Measurements from ENCODE around the gene DNAJC30. TPM values are rescaled to one million over a fixed set of nuclear protein-coding genes. Genes with fewer than 3 reads are reported as not detected.
"Not testable (repeated sequence)": the region's sequence is repeated elsewhere in the genome, so short reads cannot be mapped to it uniquely, and the experiment has no call there.

DNAJC30 gene
- total RNA-seq, 2 donors from 2014 or later, result 8.0 to 9.2 TPM

DNA sequence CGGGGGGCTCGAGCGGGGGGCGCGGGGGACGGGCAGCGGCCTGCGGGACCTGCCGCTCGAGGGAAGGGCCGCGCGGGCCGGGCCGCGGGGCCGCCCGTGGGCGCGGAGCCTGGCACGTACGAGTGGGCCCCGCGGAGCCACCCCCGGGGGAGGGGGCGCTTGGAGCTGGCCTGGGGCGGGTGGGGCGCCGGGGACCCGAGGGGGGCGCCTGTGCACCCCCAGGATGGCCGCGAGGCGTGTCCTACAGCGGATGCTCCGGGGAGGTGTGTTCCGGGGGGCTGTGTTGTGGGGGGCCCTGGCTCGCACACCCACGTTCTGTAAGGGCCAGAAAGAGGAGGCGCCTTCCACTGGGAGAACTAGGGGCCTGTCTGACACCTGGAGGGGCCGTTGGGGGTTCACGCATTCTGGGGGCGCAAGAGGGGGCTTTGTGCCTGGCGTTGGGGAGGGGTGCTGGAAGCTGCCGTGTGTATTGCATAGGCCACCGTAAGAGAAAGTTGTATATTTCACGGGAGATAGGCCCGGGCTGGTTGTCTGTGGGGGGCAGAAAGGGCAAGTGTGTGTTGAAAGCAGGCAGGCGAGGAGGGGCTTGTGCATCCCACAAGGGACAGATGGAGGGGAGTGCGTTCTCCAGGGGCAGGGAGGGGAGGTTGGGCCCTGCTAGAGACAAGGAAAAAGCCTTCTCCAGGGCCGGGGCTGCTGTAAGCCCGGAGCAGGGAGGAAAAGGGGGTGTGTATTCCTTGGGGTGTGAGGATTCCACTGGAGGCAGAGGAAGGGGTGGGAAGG lies 15.0 kb downstream of the DNAJC30 start:
- H3K4me3 Mint-ChIP-seq, result peak overlapping the region; percentile 49
- DNase-seq (ENCODE audit: low spot score) (no peak), ATAC-seq (no peak)
- peaks cover 23 to 27% of the 10 kb centered on the region in 2 donors for H3K27me3 Mint-ChIP-seq
- no peaks in the 10 kb centered on the region for H3K9me3 Mint-ChIP-seq
- no peak overlapping the region for H3K27ac Mint-ChIP-seq
- H3K4me1 Mint-ChIP-seq (ENCODE audit: low read depth in 2 of 2), result peaks cover 4 to 7% of the 10 kb centered on the region in 2 donors
- peaks cover under 1% of the 10 kb centered on the region for H3K36me3 Mint-ChIP-seq

DNA sequence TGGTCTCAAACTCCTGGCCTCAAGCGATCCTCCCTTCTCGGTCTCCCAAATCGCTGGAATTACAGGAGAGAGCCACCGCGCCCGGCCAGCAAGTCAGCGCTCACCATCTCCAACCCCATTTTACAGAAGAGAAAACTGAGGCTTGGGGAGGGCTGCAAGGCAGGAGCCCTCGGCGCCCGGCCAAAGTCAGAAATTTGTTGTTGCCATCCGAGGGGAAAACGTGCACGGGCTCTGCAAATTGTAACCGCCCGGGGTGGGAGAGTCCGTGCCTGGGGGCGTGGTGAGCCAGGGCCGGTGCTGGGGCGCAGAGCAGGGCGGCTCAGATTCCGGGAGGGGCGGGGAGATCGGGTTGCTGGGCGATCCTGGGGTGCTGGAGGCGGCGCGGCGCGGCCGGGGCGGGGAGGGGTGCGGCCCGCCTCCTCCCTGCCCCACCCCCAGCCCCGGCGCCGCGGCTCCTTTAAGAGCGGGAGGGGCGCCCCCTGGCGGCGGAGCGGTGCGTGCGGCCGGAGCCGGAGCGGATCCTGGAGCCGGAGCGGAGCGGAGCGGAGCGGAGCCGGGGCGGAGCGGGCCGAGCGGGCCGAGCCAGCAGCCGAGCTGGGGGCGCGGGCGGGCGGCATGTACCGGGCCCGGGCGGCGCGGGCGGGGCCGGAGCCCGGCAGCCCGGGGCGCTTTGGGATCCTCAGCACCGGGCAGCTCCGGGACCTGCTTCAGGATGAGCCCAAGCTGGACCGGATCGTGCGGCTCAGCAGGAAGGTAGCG lies 15.7 kb downstream of the DNAJC30 start, which contains the start of gene VPS37D:
VPS37D (plus strand) TSS at position 488 of the 759 bp plus-strand sequence; CDS start at position 616, 128 bp downstream.
- no peaks in the 10 kb centered on the region for H3K9me3 Mint-ChIP-seq
- H3K4me1 Mint-ChIP-seq (ENCODE audit: low read depth in 2 of 2), result peaks cover 4 to 7% of the 10 kb centered on the region in 2 donors
- peaks cover 6% of the 10 kb centered on the region for H3K36me3 Mint-ChIP-seq
- H3K4me3 Mint-ChIP-seq, result peak within 1 kb of the TSS; percentile 59
- peaks cover 27 to 33% of the 10 kb centered on the region in 2 donors for H3K27me3 Mint-ChIP-seq
- H3K27ac Mint-ChIP-seq, result no peak within 1 kb of the TSS
- peak; percentile 91 for DNase-seq (ENCODE audit: low spot score)
- ATAC-seq, result peak; percentile 96

- Mint-ChIP-seq H3K36me3 (peaks cover 6% of the 10 kb centered on the region), H3K9me3 (no peaks in the 10 kb centered on the region), H3K27me3 (peaks cover 29 to 42% of the 10 kb centered on the region in 2 donors), H3K4me1 (ENCODE audit: low read depth in 2 of 2) (peaks cover 0 to 4% of the 10 kb centered on the region in 2 donors), H3K4me3 (no peak overlapping the region), H3K27ac (no peak overlapping the region)
- ATAC-seq, result no peak
- no peak for DNase-seq (ENCODE audit: low spot score)
Measured at GRCh38 chr7:73663033-73663432, 20.2 kb downstream of the DNAJC30 start.

DNA sequence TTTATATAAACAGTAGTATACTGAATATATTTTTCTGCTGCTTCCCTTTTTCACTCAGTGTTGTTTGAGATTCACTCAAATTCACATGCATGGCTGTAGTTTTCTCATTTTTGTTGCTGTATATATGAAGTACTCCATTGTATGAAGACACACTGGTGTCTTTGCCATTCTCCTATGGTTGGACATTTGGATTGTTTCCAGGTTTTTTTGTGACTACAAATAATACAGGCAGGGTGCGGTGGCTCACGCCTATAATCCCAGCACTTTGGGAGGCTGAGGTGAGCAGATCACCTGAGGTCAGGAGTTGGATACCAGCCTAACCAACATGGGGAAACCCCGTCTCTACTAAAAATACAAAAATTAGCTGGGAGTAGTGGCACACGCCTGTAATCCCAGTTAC lies 22.7 kb downstream of the DNAJC30 start:
- H3K4me3 Mint-ChIP-seq; H3K27ac Mint-ChIP-seq; ATAC-seq; H3K36me3 Mint-ChIP-seq; H3K4me1 Mint-ChIP-seq (ENCODE audit: low read depth in 2 of 2); DNase-seq (ENCODE audit: low spot score); H3K9me3 Mint-ChIP-seq: not testable (repeated sequence)
- H3K27me3 Mint-ChIP-seq, result peaks cover 30 to 37% of the 10 kb centered on the region in 2 donors

GRCh38 chr7:73659983-73660382 lies 23.3 kb downstream of the DNAJC30 start:
- Mint-ChIP-seq H3K4me3 (no peak overlapping the region), H3K9me3 (no peaks in the 10 kb centered on the region), H3K27me3 (peaks cover 32 to 33% of the 10 kb centered on the region in 2 donors), H3K4me1 (ENCODE audit: low read depth in 2 of 2) (no peaks in the 10 kb centered on the region), H3K36me3 (peaks cover 6% of the 10 kb centered on the region), H3K27ac (no peak overlapping the region)
- no peak for DNase-seq (ENCODE audit: low spot score)
- no peak for ATAC-seq

GRCh38 chr7:73655309-73655708 lies 27.9 kb downstream of the DNAJC30 start:
- H3K4me1 Mint-ChIP-seq (ENCODE audit: low read depth in 2 of 2); H3K9me3 Mint-ChIP-seq; H3K36me3 Mint-ChIP-seq; H3K4me3 Mint-ChIP-seq; ATAC-seq; DNase-seq (ENCODE audit: low spot score); H3K27ac Mint-ChIP-seq: not testable (repeated sequence)
- H3K27me3 Mint-ChIP-seq, result peaks cover 23 to 25% of the 10 kb centered on the region in 2 donors

DNA sequence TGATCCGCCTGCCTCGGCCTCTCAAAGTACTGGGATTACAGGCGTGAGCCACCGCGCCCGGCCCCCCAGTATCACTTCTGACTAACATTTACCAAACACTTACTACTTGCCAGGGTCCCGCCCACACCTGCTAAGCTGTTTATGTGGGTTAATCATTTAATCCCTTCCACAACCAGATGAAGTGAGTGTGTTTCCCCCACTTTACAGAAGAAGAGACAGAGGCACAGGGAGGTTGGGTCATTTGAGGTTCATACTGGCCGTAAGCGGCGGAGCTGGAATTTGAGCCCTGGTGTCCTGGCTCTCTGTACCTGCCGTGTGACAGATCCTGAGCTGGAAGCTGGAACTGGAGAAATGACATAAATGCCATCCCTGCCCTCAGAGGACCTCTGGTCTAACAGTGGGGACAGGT lies 30.7 kb downstream of the DNAJC30 start:
- no peaks in the 10 kb centered on the region for H3K9me3 Mint-ChIP-seq

DNA sequence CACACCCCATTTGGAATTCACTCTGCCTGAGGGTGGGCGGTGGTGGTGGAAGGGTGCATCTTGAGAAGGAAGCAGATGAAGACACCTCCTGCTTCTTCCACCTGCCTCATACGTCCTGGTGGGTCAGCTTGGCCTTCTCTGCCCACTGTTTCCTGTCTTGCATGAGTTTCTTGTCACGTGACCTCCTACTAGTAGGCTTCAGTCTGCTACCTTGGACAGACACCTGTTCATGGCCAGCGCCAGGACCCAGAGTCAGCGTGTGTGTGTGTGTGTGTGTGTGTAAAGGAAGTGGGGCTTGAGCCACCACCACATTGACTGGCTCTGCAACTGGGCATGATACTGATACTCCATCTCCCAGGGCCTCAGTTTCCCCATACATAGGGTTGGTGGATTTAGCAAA lies 32.7 kb downstream of the DNAJC30 start:
- DNase-seq (ENCODE audit: low spot score) (no peak), ATAC-seq (no peak)
- H3K27ac Mint-ChIP-seq, result no peak overlapping the region
- peaks cover 15% of the 10 kb centered on the region in 2 donors for H3K4me1 Mint-ChIP-seq (ENCODE audit: low read depth in 2 of 2)
- no peaks in the 10 kb centered on the region for H3K36me3 Mint-ChIP-seq
- no peak overlapping the region for H3K4me3 Mint-ChIP-seq
- peaks cover 49 to 56% of the 10 kb centered on the region in 2 donors for H3K27me3 Mint-ChIP-seq
- H3K9me3 Mint-ChIP-seq, result no peaks in the 10 kb centered on the region

More for the DNA sequence above, 30.7 kb downstream of the DNAJC30 start:
- peaks cover 15% of the 10 kb centered on the region in 2 donors for H3K4me1 Mint-ChIP-seq (ENCODE audit: low read depth in 2 of 2)
- no peaks in the 10 kb centered on the region for H3K36me3 Mint-ChIP-seq
- DNase-seq (ENCODE audit: low spot score) (no peak), ATAC-seq (no peak)
- H3K4me3 Mint-ChIP-seq, result no peak overlapping the region
- no peak overlapping the region for H3K27ac Mint-ChIP-seq
- peaks cover 39 to 42% of the 10 kb centered on the region in 2 donors for H3K27me3 Mint-ChIP-seq

- peaks cover 42 to 56% of the 10 kb centered on the region in 2 donors for H3K27me3 Mint-ChIP-seq
Measured at GRCh38 chr7:73649576-73649975, 33.7 kb downstream of the DNAJC30 start.

DNA sequence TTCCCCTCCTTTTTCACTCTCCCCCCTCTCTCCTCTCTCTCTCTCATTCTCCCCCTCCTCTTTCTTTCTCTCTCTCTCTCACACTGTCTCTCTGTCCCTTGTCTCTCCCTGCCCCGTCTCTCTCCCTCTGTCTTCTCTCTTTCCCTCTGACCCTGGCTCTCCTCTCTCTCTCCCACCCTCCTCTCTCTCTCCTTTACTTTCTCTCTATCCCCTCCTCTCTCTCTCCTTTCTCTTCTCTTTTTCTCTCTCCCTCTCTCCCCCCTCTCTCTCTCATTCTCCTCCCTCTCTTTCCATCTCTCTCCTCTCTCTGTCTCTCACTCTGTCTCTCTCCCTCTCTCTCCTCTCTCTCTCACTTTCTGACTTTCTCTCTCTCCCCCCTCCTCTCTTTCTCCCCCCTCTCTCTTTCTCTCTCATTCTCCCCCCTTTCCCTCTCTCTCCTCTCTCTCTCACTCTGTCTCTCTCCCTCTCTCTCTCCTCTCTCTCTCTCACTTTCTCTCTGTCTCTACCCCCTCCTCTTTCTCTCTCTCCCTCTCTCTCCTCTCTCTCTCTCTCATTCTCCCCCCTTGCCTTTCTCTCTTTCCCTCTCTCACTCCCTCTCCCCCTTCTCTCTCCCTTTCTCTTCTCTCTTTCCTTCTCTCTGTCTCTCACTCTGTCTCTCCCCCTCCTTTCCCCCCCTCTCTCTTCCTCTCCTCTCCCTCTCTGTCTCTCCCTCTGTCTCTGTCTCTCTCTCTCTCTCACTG lies 34.5 kb downstream of the DNAJC30 start:
- no peaks in the 10 kb centered on the region for H3K9me3 Mint-ChIP-seq
- DNase-seq (ENCODE audit: low spot score) (no peak), ATAC-seq (no peak)
- H3K36me3 Mint-ChIP-seq, result no peaks in the 10 kb centered on the region
- H3K4me3 Mint-ChIP-seq, result peak overlapping the region; percentile 81
- peaks cover 15% of the 10 kb centered on the region in 2 donors for H3K4me1 Mint-ChIP-seq (ENCODE audit: low read depth in 2 of 2)
- H3K27me3 Mint-ChIP-seq, result peaks cover 42 to 56% of the 10 kb centered on the region in 2 donors
- no peak overlapping the region for H3K27ac Mint-ChIP-seq

More at GRCh38 chr7:73649576-73649975, 33.7 kb downstream of the DNAJC30 start:
- Mint-ChIP-seq H3K4me3 (no peak overlapping the region), H3K27ac (no peak overlapping the region), H3K4me1 (ENCODE audit: low read depth in 2 of 2) (peaks cover 15% of the 10 kb centered on the region in 2 donors), H3K9me3 (no peaks in the 10 kb centered on the region), H3K36me3 (no peaks in the 10 kb centered on the region)
- ATAC-seq, result no peak
- peak; percentile 6 for DNase-seq (ENCODE audit: low spot score)

GRCh38 chr7:73647725-73648592 lies 35.3 kb downstream of the DNAJC30 start:
- H3K36me3 Mint-ChIP-seq, result no peaks in the 10 kb centered on the region
- peaks cover 15% of the 10 kb centered on the region in 2 donors for H3K4me1 Mint-ChIP-seq (ENCODE audit: low read depth in 2 of 2)
- H3K27me3 Mint-ChIP-seq, result peaks cover 42 to 55% of the 10 kb centered on the region in 2 donors
- ATAC-seq, result peak; percentile 46 to 51
- peak; percentile 62 for DNase-seq (ENCODE audit: low spot score)
- no peaks in the 10 kb centered on the region for H3K9me3 Mint-ChIP-seq
- H3K27ac Mint-ChIP-seq, result no peak overlapping the region
- H3K4me3 Mint-ChIP-seq, result peak overlapping the region; percentile 81

DNA sequence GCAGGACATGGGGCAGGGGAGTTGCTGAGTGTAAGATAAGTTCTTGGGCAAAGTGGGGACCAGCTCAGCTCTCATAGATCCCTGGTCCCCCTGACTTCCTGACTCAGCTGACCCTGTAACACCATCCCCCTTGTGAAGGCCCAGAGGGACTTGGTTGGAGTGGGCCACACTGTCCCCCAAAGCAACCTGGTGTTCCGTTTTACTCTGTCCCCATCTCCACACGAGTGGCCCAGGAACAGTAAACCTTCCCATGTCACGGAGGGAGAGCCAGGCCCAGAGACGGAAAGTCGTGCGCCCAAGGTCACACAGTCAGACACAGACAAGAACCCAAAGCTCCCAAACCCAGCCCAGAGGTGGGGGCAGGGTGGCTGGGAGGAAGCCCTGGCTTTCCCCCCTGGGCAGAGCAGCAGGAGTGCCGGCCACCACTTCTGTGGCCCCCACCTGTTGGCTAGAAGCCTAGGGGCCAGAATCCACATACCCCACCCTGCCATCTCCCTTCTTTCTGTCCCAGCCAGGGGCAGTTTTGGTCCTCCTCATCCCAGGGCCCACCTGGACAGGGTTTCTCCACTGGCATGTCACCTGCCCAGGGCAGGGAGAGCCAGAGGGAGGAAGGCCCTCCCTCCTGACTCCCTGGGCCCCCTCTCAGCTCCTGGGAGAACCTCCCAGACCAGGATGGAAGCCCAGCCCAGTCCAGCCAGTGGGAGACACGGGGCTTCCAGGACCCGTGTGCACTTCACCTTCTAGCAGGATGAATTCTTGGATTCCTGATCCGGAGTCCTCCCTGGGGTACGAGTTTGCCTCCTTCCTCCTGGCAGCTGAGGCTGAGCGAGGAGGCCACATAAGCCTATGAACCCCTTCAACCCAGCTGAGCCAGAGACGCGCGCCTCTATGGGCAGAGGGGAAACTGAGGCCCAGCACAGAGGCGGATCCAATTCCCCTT lies 36.2 kb downstream of the DNAJC30 start:
- Mint-ChIP-seq H3K27ac (no peak overlapping the region), H3K4me1 (ENCODE audit: low read depth in 2 of 2) (peaks cover 15% of the 10 kb centered on the region in 2 donors), H3K27me3 (peaks cover 37 to 51% of the 10 kb centered on the region in 2 donors), H3K9me3 (no peaks in the 10 kb centered on the region), H3K4me3 (no peak overlapping the region), H3K36me3 (no peaks in the 10 kb centered on the region)
- ATAC-seq (no peak), DNase-seq (ENCODE audit: low spot score) (peak; percentile 13)
